GM21360 (cell line): ENCODE measurements around the gene CELA1.
"Not testable (repeated sequence)": the region's sequence is repeated elsewhere in the genome, so short reads cannot be mapped to it uniquely, and the experiment has no call there.

Experiments used
- ATAC-seq: cut with Tn5 transposase; IDR thresholded peaks from one replicate; pipeline ENCODE4 v1.9.1; 2021; ENCODE audit warnings: mild to moderate bottlenecking, moderate library complexity; ENCODE audit not compliant: unreplicated experiment

The CELA1 gene

DNA sequence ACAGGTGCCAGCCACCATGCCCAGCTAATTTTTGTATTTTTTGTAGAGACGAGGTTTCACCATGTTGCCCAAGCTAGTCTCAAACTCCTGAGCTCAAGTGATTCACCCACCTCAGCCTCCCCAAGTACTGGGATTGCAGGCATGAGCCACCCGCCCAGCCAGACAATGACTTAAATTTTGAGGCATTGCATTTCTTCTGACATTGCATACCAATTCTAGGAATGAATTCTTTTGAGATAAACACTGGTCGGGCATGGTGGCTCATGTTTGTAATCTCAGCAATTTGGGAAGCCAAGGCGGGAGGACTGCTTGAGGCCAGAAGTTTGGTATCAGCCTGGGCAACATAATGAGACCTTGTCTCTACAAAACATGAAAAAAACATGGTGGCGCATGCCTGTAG lies 2.5 kb upstream of the CELA1 start:
- ATAC-seq = no peak

GRCh38 chr12:51348116-51348515 lies 1.6 kb upstream of the CELA1 start:
- ATAC-seq = no peak

- ATAC-seq = no peak
Observed at GRCh38 chr12:51345681-51346080, 798 bp downstream of the CELA1 start.

DNA sequence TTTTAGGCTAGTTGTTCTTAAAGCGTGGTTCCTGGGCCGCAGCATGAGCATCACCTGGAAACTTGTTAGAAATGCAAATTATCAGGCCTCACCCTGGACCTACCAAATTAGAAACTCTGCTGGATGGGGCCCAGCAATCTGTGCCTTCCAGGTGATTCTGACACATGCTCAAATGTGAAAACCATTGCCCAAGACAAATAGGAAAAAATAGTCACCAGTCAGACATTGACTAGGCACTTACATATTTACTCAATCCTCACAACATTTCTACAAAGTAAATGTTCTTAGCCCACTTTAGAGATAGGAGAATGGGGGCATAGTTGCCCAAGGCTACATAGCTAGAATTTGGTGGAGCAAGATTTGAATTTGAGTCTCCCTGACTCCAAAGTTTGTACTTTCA lies 3.3 kb downstream of the CELA1 start:
- no peak for ATAC-seq

GRCh38 chr12:51342416-51342815 lies 4.1 kb downstream of the CELA1 start:
- no peak for ATAC-seq

DNA sequence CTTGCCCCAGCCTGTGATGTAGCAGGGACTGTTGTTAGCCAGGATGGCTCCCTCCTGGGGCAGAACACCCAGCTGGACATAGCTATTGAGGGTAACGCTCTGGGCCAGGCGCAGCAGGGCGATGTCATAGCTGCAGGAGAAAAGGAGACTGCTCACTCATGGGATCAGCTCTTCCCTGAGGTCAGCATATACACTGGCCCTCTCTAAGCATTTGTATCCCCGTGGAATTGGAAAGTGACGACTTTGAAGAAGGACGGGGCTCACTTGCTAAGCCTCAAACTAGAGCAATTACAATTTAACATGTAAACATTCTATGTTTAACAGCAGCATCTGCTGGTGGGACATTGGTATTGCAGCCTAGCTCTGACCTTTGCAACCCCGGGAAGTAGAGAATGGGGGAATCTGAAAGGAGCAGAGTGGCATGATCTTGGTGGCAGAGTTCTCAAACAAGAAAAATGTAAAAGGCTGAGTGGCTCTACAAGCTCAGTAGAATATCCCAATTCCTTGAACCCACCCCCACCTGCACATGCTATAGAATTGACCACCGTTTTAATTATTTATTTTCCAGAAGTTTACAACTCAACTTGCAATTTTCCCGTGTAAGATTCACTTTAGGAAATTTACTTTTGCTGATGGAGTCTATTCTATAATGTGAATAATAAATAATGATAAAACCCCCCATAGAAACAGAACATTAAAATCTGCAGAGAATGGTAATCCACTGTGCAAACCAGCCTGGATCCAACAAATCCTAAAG lies 5.0 kb downstream of the CELA1 start:
- no peak for ATAC-seq

DNA sequence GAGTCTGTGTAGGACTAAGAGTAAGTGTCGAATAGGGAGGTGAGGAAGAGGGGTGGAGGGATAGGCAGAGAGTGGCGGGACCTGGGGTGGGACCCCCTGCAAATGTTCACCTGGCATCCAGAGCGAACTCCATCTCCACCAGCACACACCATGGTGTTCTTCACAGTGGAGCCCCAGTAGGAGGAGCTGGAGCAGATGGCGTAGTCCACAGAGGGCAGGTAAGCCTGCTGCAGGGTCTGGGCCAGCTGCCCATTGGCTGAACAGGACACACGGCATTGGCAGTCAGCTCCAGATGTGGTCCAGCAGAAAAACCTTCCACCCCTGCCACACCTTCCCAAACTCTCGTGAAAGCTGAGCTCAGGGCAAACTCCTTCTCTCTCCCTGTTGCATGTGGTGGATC lies 6.7 kb downstream of the CELA1 start:
- ATAC-seq = no peak

GRCh38 chr12:51337336-51337735 lies 9.1 kb downstream of the CELA1 start:
- ATAC-seq = not testable (repeated sequence)

DNA sequence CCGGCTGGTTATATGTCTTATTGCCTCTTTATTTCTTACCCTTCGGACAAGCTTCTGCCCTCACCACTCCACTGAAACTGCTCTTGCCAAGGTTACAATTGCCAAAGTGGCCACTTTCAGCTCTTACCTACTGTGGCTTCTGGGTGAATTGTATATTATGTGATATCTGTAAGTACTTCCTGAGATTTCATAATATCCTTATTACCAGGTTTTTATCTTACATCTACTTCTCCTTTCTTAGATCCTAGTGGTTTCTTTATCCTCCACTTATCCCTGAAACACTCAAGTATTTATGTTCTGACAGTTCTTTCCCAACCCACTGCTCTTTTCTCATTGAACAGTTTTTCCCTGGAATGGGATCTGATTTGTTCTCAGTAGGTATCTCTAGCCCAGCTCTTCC lies 10.5 kb downstream of the CELA1 start:
- no peak for ATAC-seq

GRCh38 chr12:51334764-51335163 lies 11.7 kb downstream of the CELA1 start:
- ATAC-seq = no peak

- ATAC-seq = no peak
Observed at GRCh38 chr12:51333536-51333935, 12.9 kb downstream of the CELA1 start.

DNA sequence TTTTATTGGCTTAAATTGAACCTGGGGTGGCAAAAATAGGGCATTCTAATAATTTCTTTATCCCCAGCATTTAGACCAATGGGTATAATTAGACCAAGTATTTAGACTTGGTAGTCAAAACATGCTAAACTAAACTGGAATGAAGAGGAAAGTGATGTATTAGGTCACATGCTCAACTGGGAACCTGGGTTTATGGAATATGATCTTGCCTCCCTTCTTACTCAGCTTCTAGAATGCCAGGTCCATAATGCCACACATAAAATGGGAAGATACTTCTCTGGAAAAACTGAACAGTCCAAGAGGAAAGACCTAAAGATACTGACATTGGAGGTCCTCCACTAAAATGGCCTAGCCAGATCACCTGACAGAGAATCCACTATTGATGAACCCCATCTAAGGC lies 16.3 kb downstream of the CELA1 start:
- no peak for ATAC-seq

- ATAC-seq = no peak
Observed at GRCh38 chr12:51329742-51330141, 16.7 kb downstream of the CELA1 start.

- no peak for ATAC-seq
Observed at GRCh38 chr12:51328587-51328986, 17.9 kb downstream of the CELA1 start.

DNA sequence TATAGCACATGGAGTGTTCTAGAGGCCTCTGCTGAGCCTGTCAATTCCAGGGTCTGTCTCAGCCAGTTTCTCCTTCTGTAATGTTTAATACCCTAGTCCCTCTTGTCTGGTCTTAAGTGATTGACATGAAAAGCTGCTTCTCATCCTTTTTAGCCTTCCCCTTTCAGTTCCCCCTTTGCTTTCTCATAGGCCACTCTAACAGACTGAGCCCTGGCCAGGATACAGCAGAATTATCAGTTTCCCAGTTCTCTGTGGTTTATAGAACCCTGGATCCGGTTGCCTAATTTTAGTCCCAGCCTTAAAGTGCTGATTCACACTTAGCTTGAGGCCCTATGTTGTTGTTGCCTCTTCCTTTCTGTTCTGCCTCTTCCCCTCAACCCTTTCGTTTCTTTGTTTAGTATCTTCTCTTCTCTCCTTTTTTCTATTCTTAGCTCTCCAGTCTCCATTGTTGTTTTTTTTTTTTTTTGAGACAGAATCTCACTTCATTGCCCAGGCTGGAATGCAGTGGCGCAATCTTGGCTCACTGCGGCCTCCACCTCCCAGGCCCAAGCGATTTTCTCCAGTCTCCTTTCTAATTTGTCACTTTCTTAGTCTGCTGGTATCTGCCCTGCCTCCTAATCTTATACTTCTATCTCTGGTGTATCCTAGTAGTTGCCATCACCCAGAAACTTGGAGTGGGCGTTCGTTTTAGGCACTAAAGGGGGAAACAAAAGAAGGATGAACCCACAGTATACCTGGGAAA lies 19.6 kb downstream of the CELA1 start:
- no peak for ATAC-seq

- no peak for ATAC-seq
Observed at GRCh38 chr12:51324953-51325352, 21.5 kb downstream of the CELA1 start.

GRCh38 chr12:51323966-51324895 lies 22.2 kb downstream of the CELA1 start, which contains the start of gene BIN2:
TSS of gene BIN2 (minus strand) at chr12:51324174. CDS start at chr12:51324102, 72 bp downstream.
- peak; percentile 44 for ATAC-seq

DNA sequence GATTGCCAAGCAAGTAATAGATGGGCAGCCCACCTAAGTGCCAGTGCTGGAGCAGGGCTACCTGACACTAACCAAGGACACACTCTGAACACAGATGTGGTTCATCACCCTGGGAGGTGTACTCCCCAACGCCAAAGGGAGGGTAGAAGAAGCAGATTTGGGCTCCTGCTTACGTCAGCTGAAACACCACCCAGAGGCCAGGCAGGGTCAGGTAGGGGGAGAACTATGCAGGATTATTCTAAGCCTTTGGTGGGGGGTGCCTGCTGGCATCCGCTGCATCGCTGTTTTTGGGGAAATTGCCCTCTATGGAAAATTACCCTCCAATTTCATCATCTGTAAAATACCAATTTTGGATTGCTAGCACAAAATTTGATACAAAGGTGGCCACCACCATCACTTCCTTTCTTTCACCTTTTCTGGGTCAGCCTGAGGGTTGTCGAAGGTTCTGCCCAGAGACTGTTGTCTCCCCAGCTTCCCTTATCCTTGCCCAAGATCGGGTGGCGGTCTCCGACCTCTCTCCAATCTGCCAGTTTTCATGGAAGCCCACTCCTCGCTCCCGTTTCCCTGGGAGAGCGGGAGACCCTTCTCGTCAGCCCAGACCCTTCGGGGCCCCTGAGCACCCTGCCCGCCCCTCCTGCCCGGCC lies 23.0 kb downstream of the CELA1 start:
- peak; percentile 1 for ATAC-seq

GRCh38 chr12:51322452-51322851 lies 24.0 kb downstream of the CELA1 start:
- no peak for ATAC-seq

GRCh38 chr12:51321882-51322281 lies 24.6 kb downstream of the CELA1 start:
- ATAC-seq = no peak
